ENCODE measurements around the gene NTSR1. TPM values are rescaled to one million over a fixed set of nuclear protein-coding genes. Genes with fewer than 3 reads are reported as not detected.

The NTSR1 gene
- 0.09 TPM for total RNA-seq
- long read RNA-seq, result 0 reads

DNA sequence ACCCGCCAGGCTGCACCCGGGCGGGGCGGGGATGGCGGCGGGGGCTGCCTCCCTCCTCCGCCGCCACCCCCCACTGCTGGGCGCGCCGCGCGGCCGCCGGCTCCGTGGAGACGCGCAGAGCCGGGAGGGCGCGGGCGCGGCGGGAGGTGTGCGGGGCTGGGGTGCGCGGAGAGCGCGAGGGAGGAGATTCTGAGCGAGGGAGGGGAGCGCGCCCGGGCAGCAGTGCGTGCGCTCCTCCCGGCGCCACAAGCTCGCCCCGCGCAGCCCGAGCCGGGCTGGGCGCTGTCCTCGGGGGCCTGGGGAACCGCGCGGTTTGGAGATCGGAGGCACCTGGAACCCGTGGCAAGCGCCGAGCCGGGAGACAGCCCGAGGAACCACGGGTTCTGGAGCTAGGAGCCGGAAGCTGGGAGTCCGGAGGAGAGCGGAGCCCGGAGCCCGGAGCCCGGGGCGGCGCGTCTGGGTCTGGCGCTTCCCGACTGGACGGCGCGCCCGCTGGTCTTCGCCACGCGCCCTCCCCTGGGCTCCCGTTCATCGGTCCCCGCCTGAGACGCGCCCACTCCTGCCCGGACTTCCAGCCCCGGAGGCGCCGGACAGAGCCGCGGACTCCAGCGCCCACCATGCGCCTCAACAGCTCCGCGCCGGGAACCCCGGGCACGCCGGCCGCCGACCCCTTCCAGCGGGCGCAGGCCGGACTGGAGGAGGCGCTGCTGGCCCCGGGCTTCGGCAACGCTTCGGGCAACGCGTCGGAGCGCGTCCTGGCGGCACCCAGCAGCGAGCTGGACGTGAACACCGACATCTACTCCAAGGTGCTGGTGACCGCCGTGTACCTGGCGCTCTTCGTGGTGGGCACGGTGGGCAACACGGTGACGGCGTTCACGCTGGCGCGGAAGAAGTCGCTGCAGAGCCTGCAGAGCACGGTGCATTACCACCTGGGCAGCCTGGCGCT lies at the start of gene NTSR1:
Gene NTSR1 (plus strand): TSS at position 246 of the 946 bp plus-strand sequence. CDS start 372 bp downstream, at position 618.
- Histone ChIP-seq H3K27ac (no peak within 1 kb of the TSS), H3K27me3 (peaks cover 72% of the 10 kb centered on the region), H3K4me1 (peaks cover 13% of the 10 kb centered on the region), H3K4me3 (no peak within 1 kb of the TSS), H3K9me3 (no peaks in the 10 kb centered on the region), H3K36me3 (no peaks in the 10 kb centered on the region)
- intact Hi-C loops (cut with DNase I), result no loop called here
- ATAC-seq, result no peak
- no peak for DNase-seq
- TF ChIP-seq, protein P1, sequence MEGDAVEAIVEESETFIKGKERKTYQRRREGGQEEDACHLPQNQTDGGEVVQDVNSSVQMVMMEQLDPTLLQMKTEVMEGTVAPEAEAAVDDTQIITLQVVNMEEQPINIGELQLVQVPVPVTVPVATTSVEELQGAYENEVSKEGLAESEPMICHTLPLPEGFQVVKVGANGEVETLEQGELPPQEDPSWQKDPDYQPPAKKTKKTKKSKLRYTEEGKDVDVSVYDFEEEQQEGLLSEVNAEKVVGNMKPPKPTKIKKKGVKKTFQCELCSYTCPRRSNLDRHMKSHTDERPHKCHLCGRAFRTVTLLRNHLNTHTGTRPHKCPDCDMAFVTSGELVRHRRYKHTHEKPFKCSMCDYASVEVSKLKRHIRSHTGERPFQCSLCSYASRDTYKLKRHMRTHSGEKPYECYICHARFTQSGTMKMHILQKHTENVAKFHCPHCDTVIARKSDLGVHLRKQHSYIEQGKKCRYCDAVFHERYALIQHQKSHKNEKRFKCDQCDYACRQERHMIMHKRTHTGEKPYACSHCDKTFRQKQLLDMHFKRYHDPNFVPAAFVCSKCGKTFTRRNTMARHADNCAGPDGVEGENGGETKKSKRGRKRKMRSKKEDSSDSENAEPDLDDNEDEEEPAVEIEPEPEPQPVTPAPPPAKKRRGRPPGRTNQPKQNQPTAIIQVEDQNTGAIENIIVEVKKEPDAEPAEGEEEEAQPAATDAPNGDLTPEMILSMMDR (IDR thresholded peaks at IDR 0.05), result no peak

DNA sequence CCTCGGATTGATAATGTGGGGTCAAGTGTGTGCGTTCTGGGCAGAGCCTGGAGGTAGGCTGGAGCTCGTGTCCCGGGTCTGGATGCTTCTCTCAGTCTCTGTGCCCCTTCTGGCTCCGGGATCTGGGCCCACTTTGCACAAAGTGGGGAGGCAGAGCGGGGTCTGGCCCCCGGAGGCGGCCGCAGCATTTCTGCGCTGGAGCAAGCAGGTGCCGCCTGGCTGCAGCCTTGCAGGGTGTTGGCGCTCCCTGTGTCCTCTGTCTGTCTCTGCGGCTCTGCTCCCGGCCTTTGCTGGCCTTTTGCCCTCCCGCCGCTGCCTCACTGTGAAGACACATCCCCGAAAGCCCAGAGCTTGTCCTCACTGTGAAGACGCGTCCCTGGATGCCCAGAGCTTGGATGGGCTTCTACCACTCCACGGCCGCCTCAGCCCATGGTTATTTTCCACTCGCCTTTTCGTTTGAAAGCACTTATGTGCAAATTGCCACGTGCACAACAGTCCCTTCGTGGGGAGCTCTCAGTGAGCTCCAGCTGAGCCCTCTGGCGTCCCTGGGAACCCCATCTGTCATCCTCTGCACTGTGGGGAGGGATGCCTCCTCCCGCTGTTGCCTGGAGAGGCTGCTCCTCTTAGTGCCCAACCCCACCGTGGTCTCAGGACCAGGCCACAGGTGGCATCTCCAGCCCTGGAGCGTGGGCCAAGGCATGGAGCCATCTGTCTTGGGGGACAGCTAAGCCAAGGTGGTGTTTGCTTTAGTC lies 49.0 kb upstream of the NTSR1 start:
- no peaks in the 10 kb centered on the region for H3K9me3 ChIP-seq
- no peaks in the 10 kb centered on the region for H3K27me3 ChIP-seq
- H3K4me3 ChIP-seq, result no peak overlapping the region
- ATAC-seq, result no peak
- intact Hi-C loops (cut with DNase I), result no loop called here
- H3K4me1 ChIP-seq, result no peaks in the 10 kb centered on the region
- TF ChIP-seq, protein P1 (IDR thresholded peaks at IDR 0.05), result no peak
- no peak for DNase-seq
- H3K27ac ChIP-seq, result no peak overlapping the region
- H3K36me3 ChIP-seq, result no peaks in the 10 kb centered on the region

DNA sequence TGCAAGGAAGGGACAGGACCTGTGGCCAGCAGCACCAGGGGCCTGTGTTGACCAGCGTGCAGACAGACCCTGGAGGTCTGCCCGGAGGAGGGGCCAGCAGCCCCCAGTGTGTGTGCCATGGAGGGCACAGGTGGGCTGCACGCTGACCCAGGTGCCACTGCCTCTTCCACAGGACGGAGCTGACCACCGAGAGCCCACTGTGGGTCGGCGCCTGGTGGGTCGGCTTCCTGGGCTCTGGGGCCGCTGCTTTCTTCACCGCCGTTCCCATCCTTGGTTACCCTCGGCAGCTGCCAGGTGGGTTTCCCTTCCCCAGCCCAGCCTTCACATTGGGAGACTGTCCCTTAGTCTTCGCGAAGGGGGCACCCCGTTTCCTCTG lies 48.4 kb upstream of the NTSR1 start:
- ATAC-seq (no peak), DNase-seq (no peak)
- Histone ChIP-seq H3K27ac (no peak overlapping the region), H3K9me3 (no peaks in the 10 kb centered on the region), H3K4me1 (no peaks in the 10 kb centered on the region), H3K4me3 (no peak overlapping the region), H3K27me3 (peaks cover 1% of the 10 kb centered on the region), H3K36me3 (no peaks in the 10 kb centered on the region)
- intact Hi-C loops (cut with DNase I), result no loop called here
- TF ChIP-seq, protein P1 (IDR thresholded peaks at IDR 0.05), result no peak

DNA sequence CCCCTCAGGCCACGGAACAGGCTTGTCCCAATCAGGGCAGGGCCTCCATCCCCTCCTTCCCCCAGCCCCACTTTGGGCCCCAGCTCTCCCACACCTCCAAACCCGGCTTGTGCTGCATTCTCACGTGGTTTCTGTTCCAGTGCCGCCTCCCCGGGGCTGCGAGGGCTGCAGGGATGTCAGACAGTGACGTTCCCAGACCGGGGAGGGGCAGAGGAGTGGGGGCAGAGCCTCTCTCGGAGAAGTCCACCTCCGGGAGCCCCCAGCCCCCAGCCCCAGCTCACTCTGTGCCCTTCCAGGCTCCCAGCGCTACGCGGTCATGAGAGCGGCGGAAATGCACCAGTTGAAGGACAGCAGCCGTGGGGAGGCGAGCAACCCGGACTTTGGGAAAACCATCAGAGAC lies 47.9 kb upstream of the NTSR1 start:
- H3K27ac ChIP-seq, result no peak overlapping the region
- peaks cover 5% of the 10 kb centered on the region for H3K27me3 ChIP-seq
- DNase-seq (no peak), ATAC-seq (no peak)
- TF ChIP-seq, protein P1 (IDR thresholded peaks at IDR 0.05), result no peak
- no peaks in the 10 kb centered on the region for H3K36me3 ChIP-seq
- H3K4me3 ChIP-seq, result no peak overlapping the region
- intact Hi-C loops (cut with DNase I), result no loop called here
- H3K4me1 ChIP-seq, result no peaks in the 10 kb centered on the region
- no peaks in the 10 kb centered on the region for H3K9me3 ChIP-seq

DNA sequence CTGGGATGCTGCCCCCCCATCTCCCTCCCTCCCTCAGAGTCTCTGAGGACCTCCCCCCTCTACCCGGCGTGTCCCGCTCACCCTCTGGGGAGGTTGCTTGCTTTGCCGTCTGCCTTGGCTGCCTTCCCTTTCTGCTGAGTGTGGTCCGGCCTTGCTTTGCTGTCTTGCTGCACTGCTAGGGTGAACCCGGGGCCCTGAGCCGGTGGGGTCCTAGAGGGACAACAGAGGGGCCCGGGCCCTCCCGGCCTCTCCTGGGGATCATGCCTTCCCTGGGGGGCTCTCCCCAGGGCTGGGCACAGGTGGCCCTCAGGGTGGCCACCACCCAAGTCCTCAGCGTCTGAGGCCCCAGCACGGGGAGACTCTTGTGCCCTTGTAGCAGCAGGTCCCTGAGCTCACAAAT lies 47.0 kb upstream of the NTSR1 start:
- intact Hi-C loops (cut with DNase I), result no loop called here
- Histone ChIP-seq H3K27ac (no peak overlapping the region), H3K4me3 (no peak overlapping the region), H3K9me3 (no peaks in the 10 kb centered on the region), H3K27me3 (peaks cover 5% of the 10 kb centered on the region), H3K4me1 (peaks cover 5% of the 10 kb centered on the region), H3K36me3 (no peaks in the 10 kb centered on the region)
- DNase-seq (no peak), ATAC-seq (no peak)
- TF ChIP-seq, protein P1 (IDR thresholded peaks at IDR 0.05), result no peak

All from upper lobe of right lung (tissue), 1 donor.